ENCODE data around the gene GSTM5. TPM values are rescaled to one million over a fixed set of nuclear protein-coding genes. Genes with fewer than 3 reads are reported as not detected.

The GSTM5 gene
- total RNA-seq, 1 donor from 2014 or later: 23.3 TPM

GRCh38 chr1:109725510-109725909 lies 13.5 kb downstream of the GSTM5 start:
- H3K4me3 ChIP-seq: no peak overlapping the region
- H3K9me3 ChIP-seq: no peaks in the 10 kb centered on the region
- intact Hi-C loops (cut with DNase I): no loop called here
- no peak overlapping the region for H3K27ac ChIP-seq
- no peaks in the 10 kb centered on the region for H3K27me3 ChIP-seq
- no peaks in the 10 kb centered on the region for H3K36me3 ChIP-seq
- peak in 1 of 2 donors; percentile 42 for DNase-seq (ENCODE audit: low spot score in 2 of 2)
- TF ChIP-seq CTCF (IDR thresholded peaks at IDR 0.05): no peak
- no peaks in the 10 kb centered on the region for H3K4me1 ChIP-seq

DNA sequence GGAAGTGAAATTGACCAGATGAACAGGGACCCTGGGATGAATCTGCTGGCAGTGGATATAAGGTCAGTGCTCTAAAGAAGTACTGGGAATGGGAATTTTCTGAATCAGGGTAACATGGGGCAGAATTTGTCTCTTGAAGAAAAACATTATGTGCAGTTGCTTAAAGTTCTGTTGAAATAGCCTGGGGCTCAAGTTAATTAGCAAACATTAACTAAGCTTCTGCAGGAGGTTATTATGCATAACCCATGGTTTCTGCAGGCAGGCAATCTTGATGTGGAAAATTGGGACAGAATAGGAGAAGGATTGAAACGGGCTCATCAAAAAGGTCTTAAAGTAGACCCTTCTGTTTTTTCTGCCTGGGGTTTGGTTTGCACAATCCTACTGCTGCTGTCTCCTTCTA lies 14.0 kb downstream of the GSTM5 start:
- Histone ChIP-seq H3K27ac (no peak overlapping the region), H3K9me3 (no peaks in the 10 kb centered on the region), H3K4me1 (no peaks in the 10 kb centered on the region), H3K36me3 (no peaks in the 10 kb centered on the region), H3K27me3 (no peaks in the 10 kb centered on the region), H3K4me3 (no peak overlapping the region)
- no peak for TF ChIP-seq CTCF (IDR thresholded peaks at IDR 0.05)
- intact Hi-C loops (cut with DNase I): no loop called here
- DNase-seq (ENCODE audit: low spot score in 2 of 2): no peak

DNA sequence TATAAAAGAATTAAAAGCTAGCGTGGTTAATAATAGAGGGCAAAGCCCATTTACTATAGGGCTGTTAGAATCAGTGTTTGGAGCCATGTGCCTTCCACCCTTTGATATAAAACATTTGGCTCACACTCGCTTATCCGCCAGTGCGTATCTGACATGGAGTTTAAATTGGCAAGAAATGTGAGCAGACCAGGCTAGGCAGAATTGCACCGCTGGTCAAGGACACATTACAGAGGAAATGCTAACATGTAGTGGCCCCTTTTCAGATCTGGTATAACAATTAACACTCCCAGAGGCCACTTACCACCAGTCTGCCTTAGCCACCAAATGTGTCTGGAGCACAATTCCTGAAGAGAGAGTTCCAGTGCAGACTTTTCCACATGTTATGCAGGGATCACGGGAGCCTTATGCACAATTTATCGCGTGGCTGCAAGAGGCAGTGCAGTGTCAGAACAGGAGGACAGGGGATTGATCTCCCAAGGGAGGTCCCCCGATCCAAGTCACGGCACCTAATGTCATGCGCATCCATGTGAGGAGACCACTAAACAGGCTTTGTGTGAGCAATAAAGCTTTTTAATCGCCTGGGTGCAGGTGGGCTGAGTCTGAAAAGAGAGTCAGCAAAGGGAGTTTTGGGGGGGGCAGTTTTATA lies 14.8 kb downstream of the GSTM5 start:
- Histone ChIP-seq H3K4me3 (no peak overlapping the region), H3K9me3 (no peaks in the 10 kb centered on the region), H3K27ac (no peak overlapping the region), H3K4me1 (no peaks in the 10 kb centered on the region), H3K27me3 (no peaks in the 10 kb centered on the region), H3K36me3 (no peaks in the 10 kb centered on the region)
- peak in 1 of 2 donors; percentile 21 for DNase-seq (ENCODE audit: low spot score in 2 of 2)
- intact Hi-C loops (cut with DNase I): no loop called here
- TF ChIP-seq CTCF (IDR thresholded peaks at IDR 0.05): no peak

DNA sequence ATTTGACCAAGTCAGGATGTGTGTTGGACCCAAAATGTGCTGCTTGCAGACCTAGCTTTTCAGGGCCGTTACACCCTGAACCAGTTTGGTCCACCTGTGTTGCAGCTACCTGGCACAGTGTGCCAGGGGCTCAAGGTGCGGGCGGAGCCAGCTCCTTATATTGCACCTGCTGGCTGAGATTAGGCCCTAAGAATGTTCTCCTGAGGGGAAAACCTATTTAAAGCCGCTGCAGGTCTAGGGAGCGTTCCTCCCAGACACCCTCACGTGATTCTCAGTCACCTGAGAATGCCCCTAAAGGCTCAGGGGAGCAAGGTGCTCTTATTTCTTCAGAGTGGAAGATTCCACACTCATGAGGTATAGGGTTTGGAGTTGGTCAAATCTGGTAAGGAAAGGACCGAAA lies 16.8 kb downstream of the GSTM5 start:
- Histone ChIP-seq H3K9me3 (no peaks in the 10 kb centered on the region), H3K4me3 (no peak overlapping the region), H3K4me1 (no peaks in the 10 kb centered on the region), H3K27me3 (no peaks in the 10 kb centered on the region), H3K36me3 (no peaks in the 10 kb centered on the region), H3K27ac (no peak overlapping the region)
- TF ChIP-seq CTCF (IDR thresholded peaks at IDR 0.05): no peak
- intact Hi-C loops (cut with DNase I): no loop called here
- DNase-seq (ENCODE audit: low spot score in 2 of 2): peak in 1 of 2 donors; percentile 25

DNA sequence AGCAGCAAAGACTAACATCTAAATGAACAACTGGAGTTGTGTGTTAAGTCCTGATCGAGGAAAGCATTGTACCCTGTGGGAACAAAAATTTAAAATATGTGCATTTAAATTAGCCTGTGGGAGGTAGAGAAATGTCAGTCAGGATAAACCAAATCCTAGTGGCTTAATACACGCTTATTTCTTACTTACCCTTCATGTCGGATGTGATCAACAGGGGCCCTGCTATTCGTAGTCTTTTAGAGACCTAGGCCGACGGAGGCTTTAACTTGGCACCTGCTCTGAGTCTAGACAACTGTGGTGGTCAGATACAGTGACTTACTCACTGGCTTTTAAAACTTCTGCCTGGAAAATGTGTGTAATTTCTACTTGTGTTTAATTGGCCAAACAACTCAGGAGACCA lies 18.6 kb downstream of the GSTM5 start:
- no peaks in the 10 kb centered on the region for H3K4me1 ChIP-seq
- no peaks in the 10 kb centered on the region for H3K36me3 ChIP-seq
- TF ChIP-seq CTCF (IDR thresholded peaks at IDR 0.05): no peak
- H3K27me3 ChIP-seq: no peaks in the 10 kb centered on the region
- no peak overlapping the region for H3K4me3 ChIP-seq
- no peak overlapping the region for H3K27ac ChIP-seq
- peak in 1 of 2 donors; percentile 37 for DNase-seq (ENCODE audit: low spot score in 2 of 2)
- intact Hi-C loops (cut with DNase I): no loop called here
- no peaks in the 10 kb centered on the region for H3K9me3 ChIP-seq

Data from ascending aorta (tissue), 2 donors.